H1 (cell line): ENCODE measurements around the gene DCLRE1A.

Experiments used
- CBX5 ChIP-seq: fragments of 300-800, 300-1000 bp; sonication (generic); IDR thresholded peaks from 2 replicates; pipeline ENCODE4 v1.7.1; 2016; ENCODE audit warnings: antibody characterized with exemption, low read length, low read depth
- CTCF ChIP-seq, 3 experiments: IDR thresholded peaks; 1 replicate in 2 of 3; 2 replicates in 1 of 3; pipeline versions ENCODE4 v1.5.1 to v1.6.1; 2011; ENCODE audit warnings: low read length in 3 of 3, mild to moderate bottlenecking in 3 of 3, inconsistent platforms in 2 of 3, low read depth in 1 of 3, moderate library complexity in 1 of 3; ENCODE audit not compliant: insufficient read depth in 1 of 3; ENCODE audit errors: control extremely low read depth in 1 of 3
- RAD21 ChIP-seq, 2 experiments: IDR thresholded peaks in 1 of 2; conservative IDR thresholded peaks in 1 of 2; 2 replicates each; pipeline ENCODE4 v1.6.1; 2011; ENCODE audit warnings: low read depth in 2 of 2, low read length in 2 of 2, improper control_type of control experiment in 1 of 2, inconsistent platforms in 1 of 2, mild to moderate bottlenecking in 1 of 2, moderate library complexity in 1 of 2

GRCh38 chr10:113891476-113891875 lies 37.6 kb upstream of the DCLRE1A start:
- TF ChIP-seq CTCF (IDR thresholded peaks at IDR 0.05; ENCODE audit: control extremely low read depth in 1 of 3, insufficient read depth in 1 of 3, low read depth in 1 of 3, low read length in 3 of 3) (no peak), RAD21 (IDR thresholded peaks at IDR 0.05 in 1 of 2, conservative IDR thresholded peaks at IDR 0.05 in 1 of 2; ENCODE audit: low read depth in 2 of 2, low read length in 2 of 2) (peak in 1 of 2 experiments; percentile 13; a peak in 1 of 4 replicates), CBX5 (no peak)
